ENCODE data around the gene POLD2. TPM values are rescaled to one million over a fixed set of nuclear protein-coding genes. Genes with fewer than 3 reads are reported as not detected.

Gene POLD2
- total RNA-seq, 4 donors from 2014 or later: 12.9 to 73.3 (median 33.7) TPM

- TF ChIP-seq POLR2A (IDR thresholded peaks at IDR 0.05): no peak
- TF ChIP-seq, protein P1, sequence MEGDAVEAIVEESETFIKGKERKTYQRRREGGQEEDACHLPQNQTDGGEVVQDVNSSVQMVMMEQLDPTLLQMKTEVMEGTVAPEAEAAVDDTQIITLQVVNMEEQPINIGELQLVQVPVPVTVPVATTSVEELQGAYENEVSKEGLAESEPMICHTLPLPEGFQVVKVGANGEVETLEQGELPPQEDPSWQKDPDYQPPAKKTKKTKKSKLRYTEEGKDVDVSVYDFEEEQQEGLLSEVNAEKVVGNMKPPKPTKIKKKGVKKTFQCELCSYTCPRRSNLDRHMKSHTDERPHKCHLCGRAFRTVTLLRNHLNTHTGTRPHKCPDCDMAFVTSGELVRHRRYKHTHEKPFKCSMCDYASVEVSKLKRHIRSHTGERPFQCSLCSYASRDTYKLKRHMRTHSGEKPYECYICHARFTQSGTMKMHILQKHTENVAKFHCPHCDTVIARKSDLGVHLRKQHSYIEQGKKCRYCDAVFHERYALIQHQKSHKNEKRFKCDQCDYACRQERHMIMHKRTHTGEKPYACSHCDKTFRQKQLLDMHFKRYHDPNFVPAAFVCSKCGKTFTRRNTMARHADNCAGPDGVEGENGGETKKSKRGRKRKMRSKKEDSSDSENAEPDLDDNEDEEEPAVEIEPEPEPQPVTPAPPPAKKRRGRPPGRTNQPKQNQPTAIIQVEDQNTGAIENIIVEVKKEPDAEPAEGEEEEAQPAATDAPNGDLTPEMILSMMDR (IDR thresholded peaks at IDR 0.05): no peak
- Histone ChIP-seq H3K4me3 (peak overlapping the region; percentile 62 to 68), H3K9me3 (no peaks in the 10 kb centered on the region), H3K4me1 (peaks cover 7 to 15% of the 10 kb centered on the region in 2 donors), H3K27me3 (no peaks in the 10 kb centered on the region), H3K27ac (peak overlapping the region; percentile 95 to 97), H3K36me3 (no peaks in the 10 kb centered on the region)
- intact Hi-C loops (cut with DNase I; ENCODE audit: low total_unique reads): no loop called here
- no peak for DNase-seq
Measured at GRCh38 chr7:44105832-44106231, 17.5 kb downstream of the POLD2 start.

- Histone ChIP-seq H3K9me3 (no peaks in the 10 kb centered on the region), H3K4me3 (peak overlapping the region; percentile 62 to 68), H3K36me3 (no peaks in the 10 kb centered on the region), H3K27me3 (no peaks in the 10 kb centered on the region), H3K4me1 (peaks cover 7 to 15% of the 10 kb centered on the region in 2 donors), H3K27ac (peak overlapping the region; percentile 95 to 97)
- TF ChIP-seq, protein P1 (IDR thresholded peaks at IDR 0.05): peak in 1 of 4 experiments; percentile 18
- peak in 1 of 2 donors; percentile 54 for TF ChIP-seq POLR2A (IDR thresholded peaks at IDR 0.05)
- DNase-seq: peak; percentile 73 to 74
- intact Hi-C loops (cut with DNase I; ENCODE audit: low total_unique reads): no loop called here
Measured at GRCh38 chr7:44104860-44105771, 18.2 kb downstream of the POLD2 start.

GRCh38 chr7:44103923-44104859, 19.2 kb downstream of the POLD2 start, which contains the start of gene AEBP1:
Gene AEBP1, plus strand, starts transcription at chr7:44104345. Its CDS starts 321 bp downstream, at chr7:44104666.
- Histone ChIP-seq H3K36me3 (no peaks in the 10 kb centered on the region), H3K4me3 (peak within 1 kb of the TSS; percentile 62 to 68), H3K27ac (peak within 1 kb of the TSS; percentile 95 to 97), H3K4me1 (peaks cover 7 to 15% of the 10 kb centered on the region in 2 donors), H3K27me3 (no peaks in the 10 kb centered on the region), H3K9me3 (no peaks in the 10 kb centered on the region)
- peak in 1 of 2 donors; percentile 63 for DNase-seq
- intact Hi-C loops (cut with DNase I; ENCODE audit: low total_unique reads): no loop called here
- TF ChIP-seq, protein P1 (IDR thresholded peaks at IDR 0.05): no peak
- TF ChIP-seq POLR2A (IDR thresholded peaks at IDR 0.05): peak in 1 of 2 donors; percentile 39

DNA sequence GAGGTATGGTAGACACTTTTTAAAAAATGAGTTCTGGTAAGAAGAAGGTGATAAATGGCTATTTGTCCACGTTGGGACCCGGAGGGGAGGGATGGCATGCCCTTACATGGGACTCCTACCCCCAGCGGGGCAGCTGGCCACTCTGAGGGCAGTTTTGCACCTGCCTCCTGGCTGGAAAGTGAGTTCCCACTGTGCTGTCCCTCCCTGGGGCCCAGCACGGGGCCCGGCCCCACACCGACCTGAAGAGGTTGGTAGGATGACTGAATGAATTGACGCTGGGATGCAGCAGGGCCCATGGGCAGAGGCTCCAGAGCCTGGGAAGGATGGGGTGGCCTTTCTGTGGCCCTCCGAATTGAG, 19.8 kb downstream of the POLD2 start:
- Histone ChIP-seq H3K4me1 (peaks cover 7 to 15% of the 10 kb centered on the region in 2 donors), H3K4me3 (peak overlapping the region in 1 of 2 donors; percentile 68), H3K9me3 (no peaks in the 10 kb centered on the region), H3K36me3 (no peaks in the 10 kb centered on the region), H3K27me3 (no peaks in the 10 kb centered on the region), H3K27ac (peak overlapping the region; percentile 95 to 97)
- DNase-seq: no peak
- intact Hi-C loops (cut with DNase I; ENCODE audit: low total_unique reads): no loop called here
- TF ChIP-seq POLR2A (IDR thresholded peaks at IDR 0.05): no peak
- TF ChIP-seq, protein P1 (IDR thresholded peaks at IDR 0.05): no peak
